MM.1S (cell line): ENCODE data around the gene HADHB.
"Not testable (repeated sequence)": the region's sequence is repeated elsewhere in the genome, so short reads cannot be mapped to it uniquely, and the experiment has no call there.

Experiments used
- DNase-seq: peaks from one replicate; pipeline ENCODE4 v3.0.0-alpha.2; 2015
- H2AFZ ChIP-seq: fragments of 300-600 bp; sonication (generic); 2 replicates; pipeline ENCODE4 v1.6.0; 2016; ENCODE audit warnings: antibody characterized with exemption, low read length
- H3F3A ChIP-seq: fragments of 300-600 bp; sonication (generic); 2 replicates; pipeline ENCODE4 v1.6.1; 2016; ENCODE audit warnings: mild to moderate bottlenecking, antibody characterized with exemption, low read length, moderate library complexity, mixed read lengths; ENCODE audit not compliant: insufficient read depth
- H3K27ac ChIP-seq: fragments of 300-600 bp; sonication (generic); 2 replicates; pipeline ENCODE4 v1.5.1; 2016; ENCODE audit warnings: mild to moderate bottlenecking, low read length
- H3K27me3 ChIP-seq: fragments of 300-600 bp; sonication (generic); replicated peaks from 2 replicates; pipeline ENCODE4 v1.6.0; 2016; ENCODE audit warnings: low read length; ENCODE audit not compliant: insufficient read depth
- H3K36me3 ChIP-seq: fragments of 300-600 bp; sonication (generic); replicated peaks from 2 replicates; pipeline ENCODE4 v1.6.1; 2016; ENCODE audit warnings: mild to moderate bottlenecking, low read length, mixed read lengths; ENCODE audit not compliant: insufficient read depth
- H3K4me1 ChIP-seq: fragments of 300-600 bp; sonication (generic); 2 replicates; pipeline ENCODE4 v1.6.1; 2016; ENCODE audit warnings: low read length, mixed read lengths
- H3K4me2 ChIP-seq: fragments of 300-600 bp; sonication (generic); 2 replicates; pipeline ENCODE4 v1.6.0; 2016; ENCODE audit warnings: low read depth, low read length
- H3K4me3 ChIP-seq: fragments of 300-600 bp; sonication (generic); 2 replicates; pipeline ENCODE4 v1.5.1; 2016; ENCODE audit warnings: low read length, mixed read lengths
- H3K79me2 ChIP-seq: fragments of 300-600 bp; sonication (generic); 2 replicates; pipeline ENCODE4 v1.6.1; 2016; ENCODE audit warnings: mixed run types, low read length, mixed read lengths
- H3K9ac ChIP-seq: fragments of 300-600 bp; sonication (generic); 2 replicates; pipeline ENCODE4 v1.6.1; 2016; ENCODE audit warnings: low read length, mixed read lengths
- H3K9me2 ChIP-seq: fragments of 300-600 bp; sonication (generic); replicated peaks from 2 replicates; pipeline ENCODE4 v1.6.1; 2016; ENCODE audit warnings: mild to moderate bottlenecking, low read length, mixed read lengths; ENCODE audit not compliant: insufficient read depth
- H3K9me3 ChIP-seq: fragments of 300-600 bp; sonication (generic); replicated peaks from 2 replicates; pipeline ENCODE4 v1.6.1; 2016; ENCODE audit warnings: mild to moderate bottlenecking, low read length, mixed read lengths; ENCODE audit not compliant: insufficient read depth
- H4K20me1 ChIP-seq: fragments of 300-600 bp; sonication (generic); 2 replicates; pipeline ENCODE4 v1.6.1; 2016; ENCODE audit warnings: mild to moderate bottlenecking, low read length, moderate library complexity, mixed read lengths; ENCODE audit not compliant: insufficient read depth
- EZH2 ChIP-seq: fragments of 300-600 bp; sonication (generic); optimal IDR thresholded peaks from 2 replicates; pipeline ENCODE3; 2017; ENCODE audit warnings: low read depth, mild to moderate bottlenecking, antibody characterized with exemption, low read length, mixed read lengths
- EZH2phosphoT487 ChIP-seq: fragments of 300-600 bp; sonication (generic); IDR thresholded peaks from 2 replicates; pipeline ENCODE4 v1.6.1; 2018; ENCODE audit warnings: antibody characterized with exemption, low read length
- TF ChIP-seq, protein P1 (sequence below): fragments of 300-600 bp; sonication (generic); IDR thresholded peaks from 2 replicates; pipeline ENCODE4 v1.5.1; 2016; ENCODE audit warnings: antibody characterized with exemption, low read length, mixed read lengths

The HADHB gene

GRCh38 chr2:26251893-26252292 is 7.2 kb downstream of the HADHB start:
- no peak for TF ChIP-seq EZH2
- no peak for TF ChIP-seq EZH2phosphoT487
- TF ChIP-seq, protein P1, sequence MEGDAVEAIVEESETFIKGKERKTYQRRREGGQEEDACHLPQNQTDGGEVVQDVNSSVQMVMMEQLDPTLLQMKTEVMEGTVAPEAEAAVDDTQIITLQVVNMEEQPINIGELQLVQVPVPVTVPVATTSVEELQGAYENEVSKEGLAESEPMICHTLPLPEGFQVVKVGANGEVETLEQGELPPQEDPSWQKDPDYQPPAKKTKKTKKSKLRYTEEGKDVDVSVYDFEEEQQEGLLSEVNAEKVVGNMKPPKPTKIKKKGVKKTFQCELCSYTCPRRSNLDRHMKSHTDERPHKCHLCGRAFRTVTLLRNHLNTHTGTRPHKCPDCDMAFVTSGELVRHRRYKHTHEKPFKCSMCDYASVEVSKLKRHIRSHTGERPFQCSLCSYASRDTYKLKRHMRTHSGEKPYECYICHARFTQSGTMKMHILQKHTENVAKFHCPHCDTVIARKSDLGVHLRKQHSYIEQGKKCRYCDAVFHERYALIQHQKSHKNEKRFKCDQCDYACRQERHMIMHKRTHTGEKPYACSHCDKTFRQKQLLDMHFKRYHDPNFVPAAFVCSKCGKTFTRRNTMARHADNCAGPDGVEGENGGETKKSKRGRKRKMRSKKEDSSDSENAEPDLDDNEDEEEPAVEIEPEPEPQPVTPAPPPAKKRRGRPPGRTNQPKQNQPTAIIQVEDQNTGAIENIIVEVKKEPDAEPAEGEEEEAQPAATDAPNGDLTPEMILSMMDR, result no peak
- no peak for DNase-seq
- H3F3A ChIP-seq, result no peaks in the 10 kb centered on the region
- H3K27me3 ChIP-seq, result no peaks in the 10 kb centered on the region
- no peaks in the 10 kb centered on the region for H3K9me3 ChIP-seq
- no peak overlapping the region for H3K27ac ChIP-seq
- no peaks in the 10 kb centered on the region; the same call in 1 of the 2 replicates for H4K20me1 ChIP-seq
- H3K9ac ChIP-seq, result no peak overlapping the region
- H3K79me2 ChIP-seq, result peaks cover 84% of the 10 kb centered on the region
- H3K36me3 ChIP-seq, result peaks cover 4% of the 10 kb centered on the region; the same call in 1 of the 2 replicates
- H3K9me2 ChIP-seq, result no peaks in the 10 kb centered on the region
- H3K4me1 ChIP-seq, result peaks cover 4% of the 10 kb centered on the region; the same call in 1 of the 2 replicates
- no peak overlapping the region for H3K4me2 ChIP-seq
- H2AFZ ChIP-seq, result no peak overlapping the region
- H3K4me3 ChIP-seq, result no peak overlapping the region

GRCh38 chr2:26255759-26256384 is 11.1 kb downstream of the HADHB start:
- H2AFZ ChIP-seq, result no peak overlapping the region
- TF ChIP-seq, protein P1, result no peak
- TF ChIP-seq EZH2 (no peak), EZH2phosphoT487 (no peak)
- H3K9me3 ChIP-seq, result no peaks in the 10 kb centered on the region
- no peak overlapping the region for H3K9ac ChIP-seq
- no peaks in the 10 kb centered on the region for H3K9me2 ChIP-seq
- no peak for DNase-seq
- H3K4me3 ChIP-seq, result no peak overlapping the region
- no peaks in the 10 kb centered on the region for H3F3A ChIP-seq
- no peak overlapping the region for H3K4me2 ChIP-seq
- H4K20me1 ChIP-seq, result no peaks in the 10 kb centered on the region; the same call in 1 of the 2 replicates
- no peaks in the 10 kb centered on the region for H3K27me3 ChIP-seq
- no peak overlapping the region for H3K27ac ChIP-seq
- peaks cover 45% of the 10 kb centered on the region for H3K79me2 ChIP-seq
- H3K36me3 ChIP-seq, result peaks cover 4% of the 10 kb centered on the region; the same call in 1 of the 2 replicates
- no peaks in the 10 kb centered on the region for H3K4me1 ChIP-seq

DNA sequence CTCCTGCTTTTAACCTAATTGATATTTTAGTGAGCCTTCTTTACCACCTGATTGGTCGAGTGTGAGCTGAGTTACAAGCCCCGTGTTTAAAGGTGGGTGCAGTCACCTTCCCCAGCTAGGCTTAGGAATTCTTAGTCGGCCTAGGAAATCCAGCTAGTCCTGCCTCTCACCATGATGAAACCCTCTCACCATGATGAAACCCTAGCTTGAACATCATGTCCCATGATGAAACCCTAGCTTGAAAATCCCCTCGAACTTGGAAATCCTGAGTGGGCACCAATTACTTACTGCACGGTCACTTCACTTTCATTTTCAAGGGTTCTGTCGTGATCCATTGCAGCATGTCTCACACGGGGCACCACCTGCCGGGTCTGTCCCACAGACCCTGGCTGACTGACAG is 14.1 kb downstream of the HADHB start:
- not testable (repeated sequence) for H3K27me3 ChIP-seq

GRCh38 chr2:26268213-26268612 is 23.5 kb downstream of the HADHB start:
- H3K9ac ChIP-seq, result no peak overlapping the region
- no peak overlapping the region for H3K4me2 ChIP-seq
- TF ChIP-seq EZH2 (no peak), EZH2phosphoT487 (no peak)
- TF ChIP-seq, protein P1, result no peak
- no peaks in the 10 kb centered on the region for H3F3A ChIP-seq
- H3K27me3 ChIP-seq, result no peaks in the 10 kb centered on the region
- no peaks in the 10 kb centered on the region for H3K79me2 ChIP-seq
- no peak for DNase-seq
- no peak overlapping the region for H3K4me3 ChIP-seq
- no peak overlapping the region for H2AFZ ChIP-seq
- no peaks in the 10 kb centered on the region for H4K20me1 ChIP-seq
- H3K4me1 ChIP-seq, result no peaks in the 10 kb centered on the region
- no peak overlapping the region for H3K27ac ChIP-seq
- H3K9me2 ChIP-seq, result no peaks in the 10 kb centered on the region
- no peaks in the 10 kb centered on the region for H3K9me3 ChIP-seq
- H3K36me3 ChIP-seq, result no peaks in the 10 kb centered on the region

More for the DNA sequence above, 14.1 kb downstream of the HADHB start:
- H3K4me3 ChIP-seq, H4K20me1 ChIP-seq, H3K9ac ChIP-seq, H3K4me2 ChIP-seq, H3K4me1 ChIP-seq, H3K9me2 ChIP-seq, H2AFZ ChIP-seq, DNase-seq, H3K27ac ChIP-seq, H3F3A ChIP-seq, H3K36me3 ChIP-seq, H3K9me3 ChIP-seq: not testable (repeated sequence)
- H3K79me2 ChIP-seq, result peaks cover 17% of the 10 kb centered on the region

DNA sequence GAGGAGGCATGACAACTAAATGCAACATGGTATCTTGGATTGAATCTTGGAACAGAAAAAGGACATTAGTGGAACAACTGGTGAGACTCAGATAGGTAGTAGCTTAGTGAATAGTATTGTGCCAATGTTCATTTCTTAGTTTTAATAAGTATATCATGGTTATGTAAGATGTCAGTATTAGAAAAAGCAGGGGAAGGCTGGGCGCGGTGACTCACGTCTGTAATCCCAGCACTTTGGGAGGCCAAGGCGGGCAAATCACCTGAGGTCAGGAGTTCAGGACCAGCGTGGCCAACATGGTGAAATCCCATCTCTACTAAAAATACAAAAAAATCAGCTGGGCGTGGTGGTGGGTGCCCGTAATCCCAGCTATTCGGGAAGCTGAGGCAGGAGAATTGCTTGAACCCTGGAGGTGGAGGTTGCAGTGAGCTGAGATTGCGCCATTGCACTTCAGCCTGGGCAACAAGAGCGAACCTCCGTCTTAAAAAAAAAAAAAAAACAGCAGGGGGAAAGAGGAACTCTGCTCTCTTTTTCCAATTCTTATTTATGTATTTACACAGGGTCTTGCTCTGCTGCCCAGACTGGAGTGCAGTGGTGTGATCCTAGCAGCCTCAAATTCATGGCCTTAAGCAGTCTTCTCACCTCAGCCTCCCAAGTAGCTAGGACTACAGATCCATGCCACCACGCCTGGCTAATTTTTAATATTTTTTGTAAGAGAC is 24.1 kb downstream of the HADHB start:
- not testable (repeated sequence) for H3K9ac ChIP-seq, H3K27ac ChIP-seq, H3K36me3 ChIP-seq, DNase-seq, H3K27me3 ChIP-seq, H3K9me2 ChIP-seq, H3F3A ChIP-seq, H3K4me1 ChIP-seq, H4K20me1 ChIP-seq, H3K9me3 ChIP-seq, H2AFZ ChIP-seq, H3K79me2 ChIP-seq, H3K4me2 ChIP-seq, H3K4me3 ChIP-seq
